Breast epithelium (tissue), 4 donors: ENCODE results near the gene PRR20D. TPM values are rescaled to one million over a fixed set of nuclear protein-coding genes. Genes with fewer than 3 reads are reported as not detected.

ENCODE experiments used
- DNase-seq, 2 donors: peaks; one replicate each; pipeline ENCODE4 v3.0.0-alpha.2; 2019; ENCODE audit warnings: low spot score in 2 of 2
- H3K27ac ChIP-seq, 2 donors: fragments of 200-600 bp; sonication (generic) in 1 of 2; one replicate each; pipeline ENCODE4 v1.5.1; 2016 to 2019; ENCODE audit warnings: mild to moderate bottlenecking in 1 of 2
- H3K27me3 ChIP-seq, 2 donors: fragments of 200-600 bp; sonication (generic) in 1 of 2; one replicate each; pipeline versions ENCODE4 v1.5.1 to v1.6.0; 2017 to 2019; ENCODE audit warnings: control low read depth in 1 of 2, mild to moderate bottlenecking in 1 of 2
- H3K36me3 ChIP-seq: fragments of 200-600 bp; one replicate; pipeline ENCODE4 v1.5.1; 2019
- H3K4me1 ChIP-seq, 2 donors: fragments of 200-600 bp; sonication (generic); one replicate each; pipeline ENCODE4 v1.5.1; 2016 to 2019; ENCODE audit warnings: control low read depth in 1 of 2
- H3K4me3 ChIP-seq, 3 donors: fragments of 200-600 bp; sonication (generic); 1 replicate in 2 of 3; 2 replicates in 1 of 3; pipeline ENCODE4 v1.5.1; 2016 to 2019; ENCODE audit warnings: mild to moderate bottlenecking in 3 of 3, moderate library complexity in 2 of 3
- H3K9me3 ChIP-seq, 2 donors: fragments of 200-600 bp; sonication (generic) in 1 of 2; one replicate each; pipeline ENCODE4 v1.5.1; 2016 to 2019; ENCODE audit warnings: control low read depth in 1 of 2
- CTCF ChIP-seq, 3 donors: fragments of 450-650 bp; IDR thresholded peaks; one replicate each; pipeline ENCODE4 v1.5.1; 2016 to 2017; ENCODE audit warnings: antibody characterized with exemption in 3 of 3, mild to moderate bottlenecking in 3 of 3, moderate library complexity in 3 of 3
- POLR2A ChIP-seq: fragments of 450-650 bp; IDR thresholded peaks from one replicate; pipeline ENCODE4 v1.6.1; 2016; ENCODE audit warnings: antibody characterized with exemption, mild to moderate bottlenecking, moderate library complexity
- POLR2AphosphoS5 ChIP-seq, 3 donors: sonication (generic); formaldehyde crosslinking; IDR thresholded peaks; one replicate each; pipeline ENCODE4 v1.6.1; 2017; ENCODE audit warnings: antibody characterized with exemption in 3 of 3
- intact Hi-C: fragments of 100-400 bp; cut with DNase I; formaldehyde crosslinking; loops from one replicate; pipeline ENCODE4 v1.15.1; 2023; ENCODE audit warnings: low total_unique reads
- total RNA-seq, 3 donors: library from RNA; depleted of rRNA; stranded (reverse); fragments of >200 nt; gene quantifications; one replicate each; pipeline ENCODE4 v1.1.0, GENCODE V29; 2016

Gene PRR20D
- total RNA-seq, 3 donors from 2014 or later: not detected

GRCh38 chr13:57212989-57213388, 52.6 kb downstream of the PRR20D start:
- H3K27me3 ChIP-seq: no peaks in the 10 kb centered on the region
- no peaks in the 10 kb centered on the region for H3K9me3 ChIP-seq
- TF ChIP-seq CTCF (IDR thresholded peaks at IDR 0.05) (no peak), POLR2A (no peak), POLR2AphosphoS5 (IDR thresholded peaks at IDR 0.05) (no peak)
- no peak overlapping the region for H3K27ac ChIP-seq
- no peak overlapping the region for H3K4me3 ChIP-seq
- H3K4me1 ChIP-seq: no peaks in the 10 kb centered on the region
- DNase-seq: no peak
- intact Hi-C loops: loop anchor here (10.0 kb wide), 1 partner anchor 1528 kb away; no protein-coding TSS in a partner anchor
- H3K36me3 ChIP-seq: no peaks in the 10 kb centered on the region

Other genes starting within 250 kb of the PRR20D start
- gene PRR20A, start 19.7 kb upstream of the PRR20D start, total RNA-seq: not detected
- gene PRR20B, start 13.1 kb upstream of the PRR20D start, total RNA-seq: not detected
- not detected for gene PRR20C, start 6.6 kb upstream of the PRR20D start, total RNA-seq
- not detected for gene PRR20E, start 6.6 kb downstream of the PRR20D start, total RNA-seq